Hippocampal formation (tissue), 2 donors: ENCODE results near the gene PLA2G1B.

ENCODE experiments used
- DNase-seq, 2 donors: peaks; one replicate each; lab custom pipeline; 2025; lab: John Stamatoyannopoulos, UW

Gene PLA2G1B

DNA sequence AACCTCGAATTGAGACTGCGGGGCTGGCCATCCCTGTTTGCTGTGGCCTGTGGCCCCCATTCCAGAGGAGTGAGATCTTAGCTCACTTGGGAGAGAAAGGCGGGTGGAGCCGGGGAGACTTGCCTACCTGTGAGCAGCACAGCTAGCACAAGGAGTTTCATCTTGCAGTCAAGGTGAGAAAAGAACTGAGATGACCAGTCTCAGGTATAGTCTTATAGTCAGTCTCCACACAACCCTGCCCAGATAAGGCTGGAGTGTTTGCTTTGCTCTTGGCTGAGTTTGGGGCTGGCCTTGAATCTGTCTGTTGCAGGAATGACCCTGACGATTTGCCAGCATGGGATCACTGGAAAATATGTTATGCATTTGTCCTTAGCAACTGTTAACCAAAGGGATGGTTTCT, at the start of gene PLA2G1B:
PLA2G1B (minus strand) TSS at position 187 of the 400 bp plus-strand sequence; CDS start at position 161, 26 bp downstream.
- DNase-seq, result no peak

DNA sequence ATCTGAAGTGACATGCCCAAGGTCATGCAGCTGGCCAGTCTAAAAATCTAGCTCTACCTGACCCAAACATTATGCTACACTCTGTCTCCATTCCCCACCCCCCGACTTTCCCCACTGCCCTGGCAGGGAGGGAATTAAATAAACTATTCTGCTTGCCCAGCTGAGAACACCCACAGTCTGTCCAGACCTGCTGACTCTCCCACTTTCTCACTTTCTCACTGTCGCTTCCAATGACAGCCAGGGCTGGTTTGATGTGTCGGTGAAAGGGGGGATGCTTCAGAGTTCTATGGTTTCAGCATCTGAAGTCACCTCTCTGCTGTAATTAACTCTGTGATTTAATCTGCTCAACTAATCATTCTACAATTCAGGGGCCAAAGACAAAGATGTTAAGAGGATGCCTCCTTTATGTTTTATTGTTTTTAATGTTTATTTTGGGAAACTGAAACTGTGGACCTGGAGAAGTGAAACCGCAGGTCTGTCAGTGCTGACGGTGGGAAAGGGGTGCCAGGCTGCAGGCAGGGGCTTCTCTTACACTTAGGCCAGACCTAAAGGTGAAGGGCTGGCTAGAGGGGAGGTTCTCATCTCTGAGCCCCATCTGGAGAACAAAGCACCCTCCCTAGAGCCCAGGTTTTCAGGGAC, 49.5 kb upstream of the PLA2G1B start:
- DNase-seq, result no peak

DNA sequence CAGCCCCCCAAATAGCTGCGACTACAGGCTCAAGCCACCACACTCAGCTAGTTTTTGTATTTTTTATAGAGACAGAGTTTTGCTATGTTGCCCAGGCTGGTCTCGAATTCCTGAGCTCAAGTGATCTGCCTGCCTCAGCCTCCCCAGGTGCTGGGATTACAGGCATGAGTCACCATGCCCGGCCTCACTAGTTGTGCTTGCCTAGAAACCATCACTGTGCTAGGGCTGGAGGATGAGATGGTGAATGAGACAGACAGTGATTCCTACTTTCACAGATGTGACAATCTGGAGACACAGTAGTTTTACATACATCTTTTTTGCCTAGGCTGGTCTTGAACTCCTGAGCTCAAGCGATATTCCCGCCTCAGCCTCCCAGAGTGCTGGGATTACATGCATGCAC, 48.8 kb upstream of the PLA2G1B start:
- DNase-seq, result no peak

DNA sequence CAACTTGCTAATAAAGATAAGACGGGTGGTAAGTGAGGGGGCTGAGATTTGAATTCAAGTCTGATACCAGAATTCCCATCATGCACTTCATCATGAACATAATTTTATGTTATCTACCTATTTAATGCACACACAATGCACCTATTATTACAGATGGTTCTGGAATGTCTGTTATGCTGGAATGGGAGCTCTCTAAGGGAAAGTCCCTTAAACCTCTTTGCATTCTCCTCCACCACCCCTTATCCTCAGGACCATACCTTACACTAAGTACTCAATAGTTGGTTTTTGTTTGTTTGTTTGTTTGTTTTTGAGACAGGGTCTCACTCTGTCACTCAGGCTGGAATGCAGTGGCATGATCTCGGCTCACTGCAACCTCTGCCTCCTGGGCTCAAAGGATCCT, 48.4 kb upstream of the PLA2G1B start:
- DNase-seq, result no peak

DNA sequence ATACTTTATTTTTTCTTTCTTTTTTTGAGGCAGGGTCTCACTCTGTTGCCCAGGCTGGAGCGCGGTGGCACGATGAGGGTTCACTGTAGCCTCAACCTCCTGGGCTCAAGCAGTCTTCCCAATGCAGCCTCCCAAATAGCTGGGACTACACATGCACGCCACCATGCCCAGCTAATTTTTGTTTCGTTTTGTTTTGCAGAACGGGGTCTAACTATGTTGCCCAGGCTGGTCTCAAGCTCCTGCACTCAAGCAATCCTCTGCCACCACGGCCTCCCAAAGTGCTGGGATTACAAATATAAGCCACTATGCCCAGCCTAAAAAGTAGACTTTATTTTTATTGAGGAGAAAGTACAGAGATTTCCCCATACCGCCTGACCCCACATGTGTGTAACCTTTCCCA, 46.1 kb upstream of the PLA2G1B start:
- no peak for DNase-seq

DNA sequence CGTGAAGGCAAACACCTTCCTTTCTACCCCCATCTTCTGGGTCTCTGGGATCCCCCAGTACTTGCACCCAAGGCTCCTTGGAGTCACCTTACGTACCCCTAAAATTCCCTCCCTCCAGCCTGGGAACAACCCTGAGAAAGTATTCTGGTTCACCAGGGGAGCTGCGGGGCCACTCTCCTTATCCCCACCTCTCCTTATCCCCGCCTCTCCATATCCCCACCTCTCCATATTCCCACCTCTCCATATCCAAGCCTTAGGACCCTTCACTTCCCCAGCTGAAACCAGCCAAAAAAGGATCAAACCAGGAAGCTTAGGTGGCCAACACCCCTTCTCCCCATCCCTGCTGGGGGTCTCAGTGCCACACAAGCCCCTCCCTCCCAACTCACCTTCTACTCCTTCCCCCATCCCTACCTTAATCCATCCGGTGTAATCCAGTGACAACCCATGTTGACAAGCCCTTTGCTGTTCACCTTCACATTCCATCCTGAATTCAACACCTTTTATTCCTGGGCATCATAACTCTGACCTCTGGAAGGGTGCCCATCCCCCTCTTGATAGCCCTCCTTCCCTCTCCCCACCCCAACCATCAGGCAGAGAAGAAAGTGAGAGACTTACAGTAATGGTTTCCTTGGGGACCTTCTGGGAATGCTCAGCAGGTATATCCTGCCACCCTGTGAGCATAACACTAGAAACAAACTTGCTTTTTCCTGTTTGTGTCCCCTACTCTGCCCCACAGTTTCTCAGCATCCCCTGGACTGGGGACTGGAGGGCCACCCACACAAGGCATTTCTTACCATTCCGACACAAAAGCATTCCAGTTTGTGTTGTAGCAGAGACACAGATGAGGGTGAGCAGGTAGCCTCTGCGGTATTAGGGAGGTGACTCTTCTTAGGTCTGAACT, 43.0 kb upstream of the PLA2G1B start:
- DNase-seq, result no peak

DNA sequence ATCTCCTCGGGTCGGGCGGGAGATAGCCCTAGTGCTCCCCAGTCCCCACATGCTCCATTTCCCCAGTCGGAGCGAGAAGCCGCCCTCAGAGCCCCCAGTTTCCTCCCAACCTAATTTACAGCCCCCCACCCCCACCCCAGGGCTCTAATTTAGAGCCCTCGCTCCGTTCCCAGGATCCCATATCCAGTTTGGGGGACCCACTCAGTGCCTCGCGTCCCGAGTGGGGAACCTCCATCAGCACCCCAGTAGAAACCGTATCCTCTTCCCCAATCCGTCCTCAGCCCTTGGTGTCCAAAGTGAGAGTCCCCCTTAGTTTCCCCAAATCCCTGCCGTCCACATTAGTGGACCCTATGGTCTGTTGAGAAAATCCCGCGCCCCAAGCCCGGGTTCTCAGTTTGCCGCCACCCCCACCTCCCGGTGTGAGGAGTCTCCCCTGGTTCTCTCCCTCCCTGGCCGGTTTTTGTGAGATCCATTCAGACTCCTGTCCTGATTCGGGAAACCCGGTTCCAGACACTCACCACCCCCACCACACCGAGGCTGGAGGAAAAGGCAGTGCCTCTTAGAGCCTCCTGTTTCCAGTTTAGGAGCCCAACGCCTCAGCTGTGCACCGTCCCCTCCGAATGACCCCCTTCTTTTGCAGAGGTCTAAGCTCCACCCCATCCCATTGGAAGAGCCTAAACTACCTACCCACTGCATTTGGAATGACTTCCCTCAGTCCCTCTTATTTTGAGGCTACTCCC, 42.2 kb upstream of the PLA2G1B start:
- no peak for DNase-seq

DNA sequence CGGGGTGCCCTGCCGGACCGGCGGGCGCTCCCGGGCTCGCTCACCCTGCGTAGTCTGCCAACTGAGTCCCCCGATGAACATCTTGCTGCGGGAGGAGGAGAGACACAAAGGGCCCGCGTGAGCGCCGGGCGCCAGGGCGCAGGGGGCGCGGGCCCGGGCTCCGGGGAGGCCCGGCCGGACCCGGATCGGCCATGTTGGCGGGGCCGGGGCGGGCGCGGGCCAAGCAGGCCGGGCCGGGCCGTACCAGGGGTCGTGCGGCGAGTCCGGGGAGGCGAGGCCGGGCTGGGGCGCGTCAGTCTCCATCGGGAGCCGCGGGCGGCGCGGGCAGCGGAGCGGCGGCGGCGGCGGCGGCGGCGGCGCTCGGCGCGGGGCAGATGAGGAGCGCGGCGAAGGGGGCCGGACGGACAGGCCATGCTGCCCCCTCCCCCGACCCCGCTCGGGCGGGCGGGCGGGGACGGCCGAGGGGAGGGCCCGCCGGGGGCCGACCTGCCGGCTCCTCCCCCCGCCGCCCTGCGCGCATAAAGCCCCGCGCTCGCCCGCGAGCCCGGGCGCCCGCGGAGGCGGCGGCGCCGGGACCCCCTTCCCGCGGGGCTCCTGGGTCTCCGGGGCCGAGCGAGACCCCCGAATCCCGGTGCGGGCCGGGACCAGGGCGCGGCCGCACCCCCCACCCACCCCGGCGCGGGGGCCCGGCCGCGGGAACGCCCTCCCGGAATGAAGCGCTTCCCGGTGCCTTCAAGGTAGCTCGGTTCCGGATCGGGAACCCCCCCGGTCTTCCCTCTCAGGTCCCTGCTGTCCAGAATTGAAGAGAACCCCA, 41.4 kb upstream of the PLA2G1B start, which contains the start of gene MSI1:
MSI1 (minus strand) TSS at position 376 of the 814 bp plus-strand sequence; CDS start at position 303, 73 bp downstream.
- DNase-seq, result no peak

DNA sequence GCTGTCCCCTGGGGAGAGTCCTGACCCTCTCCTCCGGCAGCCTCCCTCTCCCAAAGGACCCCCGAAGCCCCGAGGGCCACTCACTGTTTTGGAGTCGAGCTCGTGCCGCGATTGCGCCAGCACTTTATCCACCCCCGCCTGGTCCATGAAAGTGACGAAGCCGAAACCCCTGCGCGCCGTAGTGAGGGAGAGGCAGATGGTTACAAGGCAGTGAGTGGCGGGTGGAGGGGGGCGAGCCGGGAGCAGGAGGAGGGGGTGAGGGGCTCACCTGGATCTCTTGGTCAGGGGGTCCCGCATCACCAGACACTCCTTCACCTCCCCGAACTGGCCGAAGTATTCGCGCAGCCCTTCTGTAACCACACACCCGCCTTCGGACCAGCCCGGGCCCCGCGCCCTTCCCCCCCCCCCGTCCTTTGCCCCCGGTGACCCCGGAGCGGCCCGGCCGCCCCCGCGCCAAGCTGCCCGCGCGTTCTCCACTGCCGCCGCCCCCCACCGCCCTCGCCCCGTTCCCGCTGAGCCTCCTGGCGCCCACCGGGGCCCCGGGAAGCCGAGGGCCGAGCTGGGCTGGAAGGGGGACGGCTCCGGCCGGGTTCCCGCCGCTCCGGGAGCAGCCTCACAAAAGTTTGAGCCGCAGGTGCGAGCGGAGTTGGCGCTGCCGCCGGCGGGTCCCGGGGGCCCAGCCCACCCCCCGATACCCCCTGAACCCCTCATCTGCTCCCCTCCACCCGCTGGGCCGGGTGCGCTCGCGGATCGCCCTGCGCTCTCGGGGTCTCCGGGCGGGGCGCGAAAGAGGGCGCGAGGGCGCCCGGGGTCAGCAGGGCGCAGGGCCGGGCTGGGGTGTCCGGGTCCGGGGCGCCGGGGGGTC, 40.6 kb upstream of the PLA2G1B start:
- no peak for DNase-seq

DNA sequence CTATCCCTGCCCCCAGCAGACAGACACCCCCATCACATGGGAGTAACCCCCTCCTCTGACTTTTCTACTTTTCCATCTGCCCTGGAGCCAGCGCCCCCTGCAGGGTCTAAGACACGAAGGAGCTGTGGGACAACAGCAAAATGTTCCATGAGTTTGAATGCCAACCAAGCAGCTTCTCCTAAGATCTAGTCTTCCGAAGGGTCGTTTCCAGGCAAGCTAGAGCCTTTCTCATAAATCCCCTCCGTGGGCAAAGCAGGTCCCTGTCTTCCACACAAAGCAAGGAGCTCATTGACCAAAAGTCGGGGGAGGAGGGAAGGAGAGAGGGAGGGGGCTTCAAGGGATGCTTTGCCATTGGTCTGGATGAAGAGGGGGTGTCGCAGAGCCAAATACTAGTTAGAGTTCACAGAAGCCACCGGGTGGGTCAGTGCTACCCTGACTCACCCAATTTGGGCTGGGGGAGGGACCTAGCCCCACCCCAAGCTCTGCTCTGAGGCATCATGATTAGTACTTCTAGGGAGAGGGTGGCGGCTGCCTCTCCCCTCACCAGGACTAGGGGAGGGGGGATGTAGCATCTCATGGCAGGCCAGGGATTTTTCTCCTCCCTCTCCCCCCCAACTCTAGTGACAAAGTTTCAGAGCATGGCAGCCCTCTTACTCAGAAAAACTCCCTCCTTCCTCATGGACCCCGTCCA, 39.8 kb upstream of the PLA2G1B start:
- no peak for DNase-seq

DNA sequence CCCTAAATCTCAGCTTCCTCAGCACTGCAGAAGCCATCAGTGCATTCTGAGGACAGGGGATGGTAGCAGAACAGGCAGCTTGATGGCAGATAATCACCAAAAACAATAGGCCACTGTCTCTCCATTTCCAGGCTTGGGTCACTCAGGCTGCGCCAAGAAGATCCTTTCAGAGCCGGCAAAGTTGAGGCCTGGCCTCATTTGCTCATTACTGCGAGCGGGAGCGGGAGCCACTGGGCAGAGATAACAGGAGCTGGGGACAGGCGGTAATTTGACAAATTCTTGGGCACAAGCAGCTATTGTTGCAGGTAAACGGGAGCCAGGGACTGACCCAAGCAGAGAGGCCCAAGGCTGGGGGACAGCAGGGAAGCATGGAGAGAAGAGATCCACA, 39.3 kb upstream of the PLA2G1B start:
- DNase-seq, result no peak

DNA sequence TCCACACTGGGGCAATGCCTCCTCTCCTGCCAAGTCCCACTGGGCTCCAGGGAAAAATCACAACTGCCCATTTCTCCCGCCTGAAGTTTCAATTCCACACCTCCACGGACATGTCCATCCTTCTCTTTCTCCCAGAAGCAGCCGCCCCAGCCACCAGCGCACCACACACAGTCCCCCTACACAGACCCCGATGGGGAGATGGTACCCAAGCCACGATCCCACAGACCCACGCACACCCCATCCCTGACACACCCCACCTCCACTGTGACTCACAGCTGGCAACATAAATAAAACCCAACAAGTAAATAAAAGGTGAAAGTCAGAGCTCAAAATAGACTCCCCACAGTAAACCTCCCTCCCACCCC, 38.7 kb upstream of the PLA2G1B start:
- DNase-seq, result no peak

DNA sequence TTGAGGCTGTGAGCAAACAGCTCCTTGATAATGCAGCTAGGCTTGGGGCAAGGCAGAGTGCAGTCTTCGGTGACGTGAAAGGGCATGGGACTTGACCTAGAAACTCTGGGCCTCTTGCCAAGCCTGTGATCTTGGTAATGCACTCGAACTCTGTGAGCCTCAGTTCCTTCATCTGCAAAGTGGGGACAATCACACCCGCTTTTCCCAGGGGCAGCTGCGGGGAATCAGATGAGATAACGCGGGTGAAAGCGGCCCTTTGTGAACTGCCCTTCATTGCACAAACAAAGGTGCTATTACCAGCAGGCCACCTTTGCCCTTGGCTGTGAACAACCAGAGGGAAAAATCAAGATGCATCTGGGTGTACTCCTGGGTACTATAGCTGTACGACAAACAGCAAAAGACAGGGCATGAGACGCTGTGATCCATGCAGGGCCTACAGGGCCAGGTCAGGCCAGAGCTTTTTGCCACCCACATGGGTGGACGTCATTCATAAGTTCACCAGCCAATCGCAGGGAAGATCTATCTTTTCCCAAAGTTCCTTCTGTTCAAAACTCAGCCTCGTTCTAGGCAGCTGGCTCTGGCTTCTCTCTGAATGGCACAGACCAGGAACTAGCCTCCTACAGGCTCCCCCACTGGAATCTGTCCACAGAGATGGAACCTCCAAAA, 38.2 kb upstream of the PLA2G1B start:
- DNase-seq, result no peak

DNA sequence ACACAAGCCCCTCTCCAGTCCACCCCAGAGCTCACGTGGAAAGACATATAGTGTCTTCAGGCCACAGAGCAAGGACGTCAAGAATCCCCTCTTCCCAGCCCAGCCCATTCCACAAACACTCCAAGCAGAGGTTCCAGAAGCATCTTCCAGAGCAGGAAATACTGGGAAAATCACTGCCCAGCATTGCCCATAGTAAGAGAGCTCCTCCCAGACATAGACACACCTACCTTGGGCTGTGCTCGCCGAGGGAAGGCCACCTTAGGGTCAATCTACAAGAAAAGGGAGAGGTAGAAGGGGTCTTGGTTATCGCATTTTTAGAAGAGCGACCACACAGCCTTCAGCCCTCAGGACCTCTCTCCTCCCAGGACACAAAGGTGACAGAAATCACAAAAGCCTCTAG, 36.9 kb upstream of the PLA2G1B start:
- DNase-seq, result no peak

DNA sequence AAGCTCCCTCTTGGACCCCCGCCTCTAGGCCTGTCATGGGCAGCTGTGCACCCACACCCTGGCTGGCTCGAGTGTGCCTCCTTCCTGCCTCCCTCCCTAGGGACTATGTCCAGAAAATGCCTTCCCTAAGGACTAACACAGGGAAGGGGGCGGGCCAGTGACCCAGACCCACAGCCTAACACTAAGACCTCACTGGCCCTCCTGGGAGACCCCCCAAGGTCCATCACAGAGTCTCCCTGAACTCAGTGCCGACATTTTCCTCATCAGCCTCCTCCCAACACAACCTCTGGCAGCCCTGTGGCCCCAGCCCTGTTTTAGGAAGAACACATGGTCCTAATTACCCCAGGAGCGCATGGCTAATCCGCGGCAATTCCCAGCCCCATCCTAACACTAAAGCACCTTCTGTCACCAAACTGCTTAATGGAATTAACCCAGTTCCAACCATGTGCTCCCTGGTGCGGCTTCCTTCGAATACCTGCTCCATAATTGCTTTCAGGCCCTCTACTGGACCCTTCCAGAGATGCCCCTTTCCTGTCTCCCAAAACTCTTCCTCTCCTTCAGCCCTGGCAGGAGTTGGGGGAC, 35.8 kb upstream of the PLA2G1B start:
- DNase-seq, result no peak

DNA sequence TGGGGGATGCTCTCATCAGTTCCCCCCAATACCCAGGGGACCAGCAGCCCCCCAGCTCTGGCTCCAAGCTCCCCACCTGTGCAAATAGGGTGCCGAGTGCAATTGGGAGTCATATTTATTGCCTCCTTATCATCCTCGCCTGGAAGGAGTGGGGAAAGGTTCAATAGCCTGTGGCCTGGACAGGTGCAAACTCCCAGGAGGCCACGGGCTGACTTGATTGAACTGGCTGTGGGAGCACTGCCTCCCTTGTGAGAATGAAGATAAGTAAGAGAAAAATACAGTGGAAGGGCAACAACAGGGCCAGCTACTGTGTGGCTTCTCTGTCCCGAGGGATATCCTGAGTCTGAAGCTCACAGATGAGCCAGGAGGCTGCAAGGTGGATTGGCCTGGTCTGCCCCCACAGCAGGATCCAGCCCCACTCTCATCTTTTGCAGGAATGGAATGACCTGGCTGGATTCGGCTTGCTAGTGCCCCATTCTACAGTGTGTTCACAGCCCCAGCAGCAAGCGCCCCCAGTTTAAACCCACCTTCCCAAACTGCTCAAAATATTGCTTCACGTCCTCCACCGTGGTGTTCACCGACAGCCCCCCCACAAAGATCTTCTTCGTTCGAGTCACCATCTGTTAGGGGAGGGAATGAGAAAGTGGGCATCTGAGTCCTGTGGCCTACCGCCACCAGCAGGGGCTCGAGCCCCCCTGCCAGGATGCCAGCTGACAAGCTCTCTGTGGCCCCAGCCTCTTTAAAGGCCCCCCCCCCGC, 35.1 kb upstream of the PLA2G1B start:
- DNase-seq, result no peak

DNA sequence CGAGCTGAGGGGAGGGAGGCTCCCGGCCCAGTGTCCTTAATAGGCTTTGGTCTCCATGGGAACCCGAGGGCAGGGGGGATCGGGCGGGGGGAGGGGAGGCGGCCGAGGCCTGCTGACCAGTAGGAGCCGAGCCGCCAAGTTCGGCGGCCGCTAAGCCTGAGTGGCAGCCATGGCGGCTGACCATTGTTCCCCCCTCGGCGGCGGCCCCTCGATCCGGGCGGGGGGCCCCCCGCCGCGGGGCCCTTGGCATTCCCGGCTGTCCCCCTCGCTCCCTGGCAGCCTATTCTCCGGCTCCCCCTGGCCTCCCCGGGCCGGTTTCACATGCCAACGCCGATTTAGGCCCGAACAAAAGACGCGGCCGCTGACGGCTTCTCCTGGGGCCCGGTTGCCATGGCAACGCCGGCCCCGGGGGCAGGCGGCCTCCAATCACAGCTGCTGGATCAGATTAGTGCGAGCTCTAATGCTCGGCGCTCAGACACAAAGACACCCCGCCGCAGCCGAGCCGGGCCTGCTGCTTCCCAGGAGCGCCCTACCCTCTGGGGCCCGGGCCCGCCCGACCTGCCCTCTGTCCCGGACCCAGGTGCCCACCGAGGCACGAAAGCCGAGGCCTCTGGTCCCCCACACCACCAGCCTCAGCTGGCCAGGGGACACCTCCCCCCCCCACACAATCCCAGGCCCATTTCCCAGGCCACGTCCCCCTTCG, 34.1 kb upstream of the PLA2G1B start:
- peak; percentile 67 to 79 for DNase-seq

DNA sequence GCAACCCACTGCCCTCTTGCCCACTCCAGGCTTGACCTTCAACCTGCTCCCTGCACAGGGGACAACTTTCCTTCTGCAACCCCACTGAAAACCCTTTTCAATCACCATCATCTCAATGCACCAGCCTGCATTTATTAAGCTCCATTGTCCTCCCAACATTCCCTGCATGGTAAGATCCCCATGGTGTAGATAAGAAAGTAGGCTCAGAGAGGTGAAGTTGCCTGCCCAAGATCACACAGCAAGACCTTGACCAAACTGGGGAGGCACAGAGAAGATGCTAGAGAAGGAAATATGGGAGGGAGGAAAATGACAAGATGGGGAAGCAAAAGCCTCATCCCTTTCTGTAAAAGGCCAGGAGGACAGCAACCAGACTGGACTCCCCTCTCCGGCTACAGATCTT, 31.5 kb upstream of the PLA2G1B start:
- DNase-seq, result no peak
